H1 (cell line): Measurements from ENCODE around the gene USH1C. TPM values are rescaled to one million over a fixed set of nuclear protein-coding genes. Genes with fewer than 3 reads are reported as not detected.

ENCODE experiments used
- CHD7 ChIP-seq: fragments of 300-600 bp; sonication (generic); IDR thresholded peaks from 2 replicates; pipeline ENCODE4 v1.7.1; 2012; ENCODE audit warnings: low read length, moderate library complexity, mild to moderate bottlenecking, inconsistent platforms; ENCODE audit not compliant: insufficient replicate concordance
- CTBP2 ChIP-seq: IDR thresholded peaks from 2 replicates; pipeline ENCODE4 v1.7.0; 2011; ENCODE audit warnings: borderline replicate concordance, mild to moderate bottlenecking, moderate library complexity, mixed read lengths, low read length; ENCODE audit not compliant: insufficient read depth, insufficient read length
- EP300 ChIP-seq, 2 experiments: IDR thresholded peaks; 1 replicate in 1 of 2; 2 replicates in 1 of 2; pipeline ENCODE4 v1.6.1; 2011 to 2012; ENCODE audit warnings: low read depth in 2 of 2, low read length in 2 of 2, mild to moderate bottlenecking in 2 of 2, borderline replicate concordance in 1 of 2, inconsistent platforms in 1 of 2, moderate library complexity in 1 of 2
- NRF1 ChIP-seq: IDR thresholded peaks from 2 replicates; pipeline ENCODE4 v1.6.1; 2011; ENCODE audit warnings: mild to moderate bottlenecking, low read depth, low read length, improper control_type of control experiment
- POU5F1 ChIP-seq: IDR thresholded peaks from 2 replicates; pipeline ENCODE4 v1.6.1; 2011; ENCODE audit warnings: low read depth, mild to moderate bottlenecking, low read length, moderate library complexity
- RBBP5 ChIP-seq: IDR thresholded peaks from 2 replicates; pipeline ENCODE4 v1.7.1; 2012; ENCODE audit warnings: low read depth, mild to moderate bottlenecking, inconsistent platforms, low read length, moderate library complexity, borderline replicate concordance
- RFX5 ChIP-seq: IDR thresholded peaks from 2 replicates; pipeline ENCODE4 v1.6.1; 2011; ENCODE audit warnings: low read depth, low read length, improper control_type of control experiment, borderline replicate concordance
- SP1 ChIP-seq: IDR thresholded peaks from 2 replicates; pipeline ENCODE4 v1.6.1; 2011; ENCODE audit warnings: low read depth, low read length
- SUZ12 ChIP-seq: fragments of 200-600 bp; sonication (generic); IDR thresholded peaks from 2 replicates; pipeline ENCODE4 v1.6.1; 2012; ENCODE audit warnings: mild to moderate bottlenecking, inconsistent platforms, low read length, moderate library complexity, mixed read lengths
- TEAD4 ChIP-seq: IDR thresholded peaks from 2 replicates; pipeline ENCODE4 v1.6.1; 2012; ENCODE audit warnings: low read depth, low read length, inconsistent platforms, mixed read lengths
- polyA plus RNA-seq, 7 experiments: library from polyadenylated mRNA; depleted of rRNA in 3 of 7; stranded (reverse) in 5 of 7; unstranded in 2 of 7; fragments of >200 nt in 5 of 7; fragments of 200-250 nt in 2 of 7; gene quantifications; 1 replicate in 5 of 7; 2 replicates in 1 of 7; 4 replicates in 1 of 7; pipeline versions ENCODE4 v1.2.1 to v1.2.3, GENCODE V29; 2011 to 2013; ENCODE audit warnings: missing spikeins in 2 of 7, mixed read lengths in 2 of 7
- total RNA-seq: library from RNA; stranded (reverse); fragmentation: NEBNext Ultra II Directional; extraction: Animal tissue kit (Norgen Biotek cat#: 25700); gene quantifications from 2 replicates; pipeline ENCODE4 v1.2.1, GENCODE V29; 2021
- TF ChIP-seq, protein P1 (sequence below): IDR thresholded peaks from 2 replicates; pipeline ENCODE4 v1.6.1; 2011; ENCODE audit warnings: low read depth, mild to moderate bottlenecking, low read length; ENCODE audit not compliant: insufficient read depth

USH1C gene
- total and polyA plus RNA-seq, 2 of the 8 experiments (the other 6 are each of a cell fraction or from before 2014, with no cell fraction given), result 1.3 to 1.6 TPM

GRCh38 chr11:17462940-17463339 is 81.3 kb downstream of the USH1C start (continued):
- no peak for TF ChIP-seq CHD7
- no peak for TF ChIP-seq SUZ12
- no peak for TF ChIP-seq TEAD4
- TF ChIP-seq SP1, result no peak
- TF ChIP-seq NRF1, result no peak
- no peak for TF ChIP-seq RFX5
- no peak for TF ChIP-seq CTBP2
- TF ChIP-seq EP300 (IDR thresholded peaks at IDR 0.05; ENCODE audit: borderline replicate concordance in 1 of 2, low read depth in 2 of 2, low read length in 2 of 2), result no peak
- TF ChIP-seq, protein P1, sequence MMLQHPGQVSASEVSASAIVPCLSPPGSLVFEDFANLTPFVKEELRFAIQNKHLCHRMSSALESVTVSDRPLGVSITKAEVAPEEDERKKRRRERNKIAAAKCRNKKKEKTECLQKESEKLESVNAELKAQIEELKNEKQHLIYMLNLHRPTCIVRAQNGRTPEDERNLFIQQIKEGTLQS, result no peak
- TF ChIP-seq POU5F1, result no peak
- no peak for TF ChIP-seq RBBP5
